HuH-7.5 (cell line): ENCODE measurements around the gene TBATA.

Experiments used
- DNase-seq: peaks from one replicate; pipeline ENCODE4 v3.0.0; 2011; ENCODE audit warnings: low spot score

Gene TBATA

DNA sequence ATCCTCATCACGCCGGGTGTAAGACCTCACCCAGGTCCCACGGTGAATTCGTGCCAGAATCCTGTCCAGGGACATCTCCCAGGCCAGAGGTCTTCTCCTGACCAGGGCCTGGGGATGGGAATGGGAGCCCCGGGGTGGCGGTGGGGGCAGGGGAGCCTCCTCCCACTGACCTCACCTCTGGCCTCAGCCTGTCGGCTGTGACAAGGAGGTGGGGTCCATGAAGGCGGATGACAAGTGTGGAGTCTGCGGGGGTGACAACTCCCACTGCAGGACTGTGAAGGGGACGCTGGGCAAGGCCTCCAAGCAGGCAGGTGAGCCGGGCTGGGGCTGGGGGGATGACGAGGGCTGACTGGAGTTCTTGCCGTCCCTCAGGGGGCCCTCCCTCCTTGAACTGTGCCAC lies 41.3 kb downstream of the TBATA start:
- DNase-seq: no peak

DNA sequence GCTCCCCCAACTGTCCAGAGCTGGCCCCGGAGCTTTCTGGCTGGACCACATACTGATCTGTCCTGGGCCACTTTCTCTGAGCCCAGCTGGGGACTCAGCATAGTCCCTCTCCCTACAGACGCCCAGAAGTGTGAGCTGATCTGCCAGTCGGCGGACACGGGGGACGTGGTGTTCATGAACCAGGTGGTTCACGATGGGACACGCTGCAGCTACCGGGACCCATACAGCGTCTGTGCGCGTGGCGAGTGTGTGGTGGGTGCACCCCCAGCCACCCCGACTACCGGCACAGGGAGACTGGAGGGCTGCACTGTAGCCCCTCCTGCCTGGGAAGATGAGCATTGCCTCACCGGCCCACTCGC lies 41.8 kb downstream of the TBATA start:
- DNase-seq: no peak

DNA sequence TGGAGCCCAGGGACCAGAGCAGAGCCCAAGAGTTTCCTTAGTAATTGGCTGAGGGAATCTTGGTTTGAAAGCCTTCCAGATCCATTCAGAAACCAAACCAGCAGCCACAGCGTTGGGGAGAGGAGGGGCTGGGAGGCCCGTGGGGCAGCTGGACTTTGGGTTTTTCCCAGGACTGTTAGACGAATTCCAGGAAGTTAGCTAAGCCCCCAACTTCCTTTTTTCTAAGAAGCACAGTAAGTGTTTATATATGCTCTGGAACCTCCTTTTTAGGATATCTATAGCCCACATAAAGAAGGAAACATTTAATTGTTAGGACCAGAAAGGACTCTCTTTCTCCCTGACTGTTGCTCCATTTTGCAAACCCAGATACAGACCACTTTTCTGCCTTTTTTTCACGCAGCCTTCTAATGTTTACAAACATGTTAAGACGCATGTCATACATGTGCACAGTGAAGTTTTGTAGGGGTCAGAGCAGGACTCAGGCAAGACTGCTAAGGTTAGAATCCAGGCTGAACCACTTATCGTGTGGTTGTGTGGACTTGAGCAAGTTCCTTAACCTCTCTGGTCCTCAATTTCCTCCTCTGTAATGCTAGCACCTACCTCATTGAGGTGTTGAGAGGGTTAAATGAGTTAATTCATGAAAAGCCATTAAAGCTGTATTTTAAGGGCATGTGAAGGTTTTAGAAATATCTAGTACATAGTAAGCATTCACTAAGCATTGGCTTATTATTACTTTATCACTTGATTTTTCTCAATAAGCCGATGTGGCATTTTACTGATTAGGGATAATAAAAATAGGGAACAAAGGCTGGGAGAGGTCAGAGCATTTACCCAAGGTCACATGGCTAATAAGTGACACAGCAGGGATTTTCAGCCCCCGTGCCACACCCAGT lies 42.4 kb downstream of the TBATA start:
- DNase-seq: no peak

DNA sequence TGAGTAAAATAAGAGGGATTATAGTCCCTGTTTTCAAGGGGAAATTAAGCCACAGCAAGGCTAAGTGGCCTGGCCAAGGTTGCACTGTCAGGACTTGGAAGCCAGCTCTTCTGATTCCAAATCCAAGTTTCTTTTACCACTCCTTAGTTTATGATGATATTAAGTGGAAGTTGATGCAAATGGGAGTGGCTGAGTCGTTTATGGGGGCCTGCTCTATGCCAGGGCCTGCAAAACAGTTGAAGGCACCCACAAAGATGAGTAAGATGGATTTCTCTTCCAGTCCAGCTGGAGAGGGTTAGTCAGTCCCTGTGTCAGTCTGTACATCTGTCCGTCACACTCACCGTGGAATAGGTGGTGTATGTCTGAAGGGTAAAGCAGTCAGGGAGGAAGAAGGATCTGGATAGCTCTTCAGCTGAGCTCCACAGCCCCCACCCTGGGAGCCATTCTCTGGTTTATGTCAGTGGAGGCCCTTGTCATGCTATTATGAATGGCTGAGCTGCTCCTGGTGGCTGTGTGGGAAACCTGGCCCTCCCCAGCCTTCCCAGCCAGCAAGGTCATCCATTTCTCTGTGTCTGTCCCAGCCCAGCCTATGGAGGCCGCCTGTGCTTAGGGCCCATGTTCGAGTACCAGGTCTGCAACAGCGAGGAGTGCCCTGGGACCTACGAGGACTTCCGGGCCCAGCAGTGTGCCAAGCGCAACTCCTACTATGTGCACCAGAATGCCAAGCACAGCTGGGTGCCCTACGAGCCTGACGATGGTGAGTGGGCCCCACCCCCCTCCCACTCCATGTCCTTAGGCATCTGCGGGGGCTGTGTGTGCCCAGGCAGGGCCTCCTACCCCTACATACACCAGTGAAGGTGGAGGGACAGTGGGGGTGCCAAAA lies 44.5 kb downstream of the TBATA start:
- no peak for DNase-seq

DNA sequence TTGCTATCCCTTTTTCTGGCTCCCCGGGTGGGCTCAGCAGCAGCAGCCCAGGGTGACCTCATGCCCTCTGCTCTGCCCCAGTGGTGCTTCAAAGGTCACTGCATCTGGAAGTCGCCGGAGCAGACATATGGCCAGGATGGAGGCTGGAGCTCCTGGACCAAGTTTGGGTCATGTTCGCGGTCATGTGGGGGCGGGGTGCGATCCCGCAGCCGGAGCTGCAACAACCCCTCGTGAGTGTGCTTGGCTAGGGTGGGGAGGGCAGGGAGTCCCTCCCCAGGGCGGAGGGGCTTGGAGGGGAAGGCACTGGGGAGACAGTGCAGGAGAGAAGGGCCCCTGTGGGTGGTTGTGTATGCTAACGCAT lies 46.4 kb downstream of the TBATA start:
- DNase-seq: no peak

DNA sequence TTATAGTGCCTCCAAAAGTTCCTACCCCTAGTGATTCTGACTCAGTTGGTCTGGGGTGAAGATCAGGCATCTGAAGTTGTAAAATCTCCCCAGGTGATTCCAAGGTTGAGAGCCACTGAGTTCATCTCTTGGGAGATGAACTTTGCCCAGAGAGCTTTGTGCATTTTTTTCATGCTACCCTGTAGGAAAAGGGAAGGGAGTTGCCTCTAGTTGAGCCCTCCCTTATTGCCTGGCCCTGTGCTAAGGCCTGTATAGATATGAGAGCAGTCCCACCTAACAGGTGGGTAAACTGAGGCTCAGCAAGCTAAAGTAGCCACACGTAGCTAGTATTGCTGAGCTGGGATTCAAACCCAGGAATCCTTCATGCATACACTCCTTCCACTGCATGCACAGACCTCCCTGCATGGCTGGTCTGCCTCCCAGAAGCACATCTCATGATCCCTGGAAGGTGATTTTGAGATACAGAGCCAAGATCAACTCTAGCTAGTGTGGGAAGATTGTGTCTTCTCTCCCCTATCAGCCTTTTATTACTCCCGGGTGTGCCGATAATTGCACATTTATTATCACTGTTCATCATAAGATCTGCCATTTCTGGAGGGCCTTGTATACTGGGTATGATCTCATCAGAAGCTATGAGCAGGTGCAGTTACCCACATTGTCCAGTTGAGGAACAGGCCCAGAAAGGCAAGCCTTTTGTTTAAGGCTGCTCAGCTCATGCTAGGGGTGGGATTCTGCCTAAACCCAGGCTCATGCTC lies 47.0 kb downstream of the TBATA start:
- no peak for DNase-seq

DNA sequence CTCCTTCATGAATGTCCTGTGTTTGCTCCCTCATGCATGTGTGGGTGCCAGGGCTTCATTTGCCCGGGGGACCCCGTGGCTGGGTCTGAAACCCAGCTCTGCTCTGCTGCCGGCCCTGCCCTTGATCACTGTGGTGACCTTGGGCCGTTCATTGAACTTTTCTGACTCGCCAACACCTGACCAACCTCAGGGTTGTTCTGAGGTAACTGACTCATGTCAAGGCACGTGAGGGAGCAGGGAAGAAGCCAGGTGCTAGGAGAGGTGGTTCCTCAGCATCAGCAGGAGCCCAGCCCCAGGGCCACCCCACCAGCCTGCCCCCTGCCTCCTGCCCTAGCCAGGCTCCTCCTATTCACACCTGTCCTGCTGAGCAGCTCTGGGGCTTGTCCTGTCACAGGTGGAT lies 47.9 kb downstream of the TBATA start:
- DNase-seq: no peak

DNA sequence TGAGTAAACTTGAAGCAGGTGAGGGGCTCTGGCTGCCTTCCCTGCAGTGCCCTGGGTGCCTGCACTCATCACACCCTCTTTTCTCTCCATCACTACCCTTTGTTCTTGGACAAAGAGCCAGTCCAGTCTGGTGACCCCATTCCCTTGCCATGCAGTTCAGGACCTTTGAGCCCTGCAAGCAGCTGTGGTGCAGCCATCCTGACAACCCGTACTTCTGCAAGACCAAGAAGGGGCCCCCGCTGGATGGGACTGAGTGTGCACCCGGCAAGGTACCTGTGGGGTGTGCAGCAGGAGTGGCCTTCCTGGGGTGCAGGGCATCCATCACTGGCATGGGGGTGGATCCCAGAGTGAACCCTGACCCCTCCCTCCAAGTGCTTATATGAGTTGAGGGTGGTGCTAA lies 48.7 kb downstream of the TBATA start:
- DNase-seq: no peak

DNA sequence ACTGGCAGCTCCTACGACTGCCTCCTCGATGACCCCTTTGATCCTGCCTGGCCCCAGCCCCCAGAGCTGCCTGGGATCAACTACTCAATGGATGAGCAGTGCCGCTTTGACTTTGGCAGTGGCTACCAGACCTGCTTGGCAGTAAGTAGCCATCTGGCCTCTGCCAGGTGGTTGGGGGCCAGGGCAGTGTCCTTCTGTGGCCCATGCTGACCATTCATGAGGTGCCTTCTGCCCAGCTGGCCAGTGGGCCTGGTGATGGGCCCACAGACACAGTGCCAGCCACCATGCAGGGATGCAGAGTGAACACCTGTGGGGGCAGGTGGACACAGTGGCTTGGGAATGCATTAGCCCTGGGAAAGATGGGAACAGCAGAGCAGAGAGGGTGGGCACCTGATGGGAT lies 50.0 kb downstream of the TBATA start:
- DNase-seq: no peak

DNA sequence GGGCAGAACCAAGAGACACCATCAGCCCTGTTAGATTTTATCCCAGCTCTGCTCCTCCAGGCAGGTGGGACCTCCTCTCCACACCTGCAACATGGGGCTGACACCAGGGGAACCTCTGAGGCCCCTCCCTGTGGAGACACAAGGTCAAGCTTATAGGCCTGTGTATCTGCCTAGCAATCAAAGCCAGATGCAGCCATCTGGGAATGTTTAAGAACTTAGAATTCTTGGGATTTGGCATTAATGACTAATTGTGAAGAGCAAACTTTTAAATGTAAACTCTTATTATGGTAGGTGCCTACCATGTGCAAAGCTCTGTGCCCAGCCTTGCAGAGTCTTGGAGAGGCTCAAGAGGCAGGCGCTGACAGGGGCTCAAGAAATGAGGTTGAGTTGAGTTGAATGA lies 52.1 kb downstream of the TBATA start:
- DNase-seq: no peak

DNA sequence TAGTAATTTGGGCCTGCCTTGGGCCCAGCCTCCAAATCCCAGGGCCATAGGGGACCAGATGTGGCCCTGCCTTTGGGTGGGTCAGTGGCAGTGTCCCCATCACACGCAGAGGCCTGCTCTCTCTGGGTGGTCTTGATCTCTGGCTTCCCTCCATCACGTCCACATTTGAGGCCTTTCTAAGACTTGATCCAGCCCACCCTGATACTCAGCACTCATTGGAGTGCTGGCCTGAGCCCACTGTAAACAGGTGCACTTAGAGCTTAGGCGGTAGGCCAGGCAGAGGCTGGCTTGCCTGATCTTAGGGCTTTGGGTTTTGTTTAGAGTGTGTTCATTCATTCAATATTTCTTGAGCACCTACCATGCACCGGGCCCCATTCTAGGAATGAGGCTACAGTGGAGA lies 52.6 kb downstream of the TBATA start:
- DNase-seq: no peak

DNA sequence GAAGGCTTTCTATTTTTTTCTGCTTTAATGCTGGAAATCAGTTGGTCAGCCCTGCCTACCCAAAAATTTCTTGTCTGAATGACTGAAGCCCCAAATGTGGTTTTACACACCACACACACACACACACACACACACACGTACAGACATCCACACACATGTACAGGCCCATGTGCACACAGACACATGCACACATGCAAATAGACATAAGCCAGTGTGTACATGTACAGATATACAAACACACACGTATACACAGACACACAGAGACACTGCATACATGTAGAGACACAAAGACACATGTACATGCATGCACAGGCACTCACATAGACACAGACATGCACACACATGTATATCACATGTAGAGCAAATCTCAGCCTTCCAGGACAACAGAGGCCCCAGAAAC lies 54.2 kb downstream of the TBATA start:
- DNase-seq: no peak

DNA sequence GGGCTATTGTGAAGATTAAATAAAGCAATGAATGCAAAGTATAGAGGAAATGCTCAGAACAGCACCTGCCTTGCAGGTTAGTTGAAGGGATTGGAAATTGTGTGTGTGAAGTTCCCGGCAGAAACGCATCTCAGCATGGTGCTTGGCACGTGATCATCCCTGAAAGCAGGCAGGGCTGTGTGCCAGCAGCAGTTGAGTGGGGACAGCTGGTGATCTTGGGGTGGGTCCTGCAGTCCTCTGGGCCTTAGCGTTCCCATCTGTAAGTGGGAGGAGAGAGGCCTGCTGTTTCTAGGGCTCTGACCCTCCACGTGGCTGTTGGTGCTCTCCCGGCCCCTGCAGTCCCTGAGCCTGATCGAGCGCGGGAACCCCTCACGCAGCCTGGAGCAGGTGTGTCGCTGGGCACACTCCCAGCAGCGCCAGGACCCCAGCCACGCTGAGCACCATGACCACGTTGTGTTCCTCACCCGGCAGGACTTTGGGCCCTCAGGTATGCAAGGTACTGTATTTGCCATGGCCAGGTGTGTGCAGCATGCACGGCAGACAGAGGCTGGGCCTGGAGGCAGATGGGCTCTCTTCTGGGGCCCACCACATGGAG lies 55.3 kb downstream of the TBATA start:
- DNase-seq: no peak

DNA sequence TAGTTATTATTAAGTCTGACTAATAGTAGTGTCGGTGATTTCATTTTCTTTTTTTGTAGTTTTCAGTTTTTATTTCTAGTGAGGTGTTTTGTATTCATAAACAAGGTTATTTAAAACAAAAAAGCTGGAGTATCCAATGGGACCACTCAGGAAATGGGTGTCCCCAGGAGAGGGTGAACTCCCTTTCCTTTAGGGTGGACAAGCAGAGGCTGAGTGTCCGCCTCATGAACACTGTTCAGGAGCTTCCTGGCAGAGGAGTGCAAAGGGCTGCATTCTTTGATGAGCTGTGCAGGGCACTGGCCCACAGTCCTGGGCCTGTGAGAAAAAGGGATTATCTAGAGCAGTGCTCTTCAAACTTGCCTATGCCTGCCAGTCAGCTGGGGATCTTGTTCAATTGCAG lies 56.8 kb downstream of the TBATA start:
- DNase-seq: no peak

DNA sequence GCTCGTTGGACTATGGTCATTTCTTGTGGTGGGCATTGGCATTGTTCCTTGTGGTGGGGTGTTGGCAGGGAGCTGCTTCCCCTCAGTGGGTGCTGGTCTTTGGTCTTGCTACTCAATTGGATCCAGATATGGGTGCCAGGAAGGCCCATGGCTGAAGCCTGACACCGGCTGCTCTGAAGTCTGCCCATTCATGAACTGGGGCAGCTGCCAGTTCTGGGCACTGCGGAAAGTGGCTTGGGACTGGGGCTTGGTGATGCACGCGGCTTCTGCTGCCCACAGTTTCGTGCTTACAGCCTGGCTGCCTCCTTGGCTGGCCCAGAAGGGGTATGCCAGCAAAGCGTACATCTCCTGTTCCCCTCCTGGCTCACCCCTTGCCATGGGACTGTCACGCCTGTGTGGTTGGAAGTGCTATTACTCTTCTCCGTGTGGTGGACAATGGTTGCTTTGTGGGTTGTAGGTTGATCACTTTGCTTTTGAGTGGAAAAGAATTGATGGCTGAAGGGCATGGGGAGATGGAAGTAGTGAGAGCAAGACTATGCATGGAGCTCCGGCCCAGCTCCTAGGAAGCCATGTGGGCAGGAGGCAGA lies 58.2 kb downstream of the TBATA start:
- DNase-seq: no peak

DNA sequence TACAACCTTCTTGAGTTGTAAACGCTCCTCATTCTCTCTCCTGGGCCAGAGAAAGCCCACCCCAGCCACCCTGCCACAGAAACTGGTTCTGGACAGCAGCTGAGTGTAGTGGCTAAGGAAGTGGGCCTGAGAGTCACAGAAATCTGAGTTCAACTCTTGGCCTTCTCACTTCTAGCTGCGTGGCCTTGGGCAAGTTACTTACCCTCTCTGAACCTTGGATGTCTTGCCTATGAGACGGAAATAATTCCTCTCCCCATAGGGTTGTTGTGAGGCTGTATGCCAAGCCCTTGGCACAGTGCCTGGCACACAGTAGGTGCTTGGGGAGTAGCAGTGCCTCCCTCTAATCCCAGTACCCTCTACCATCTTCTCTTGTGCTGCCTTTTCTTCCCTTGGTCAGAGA lies 61.4 kb downstream of the TBATA start:
- DNase-seq: no peak

DNA sequence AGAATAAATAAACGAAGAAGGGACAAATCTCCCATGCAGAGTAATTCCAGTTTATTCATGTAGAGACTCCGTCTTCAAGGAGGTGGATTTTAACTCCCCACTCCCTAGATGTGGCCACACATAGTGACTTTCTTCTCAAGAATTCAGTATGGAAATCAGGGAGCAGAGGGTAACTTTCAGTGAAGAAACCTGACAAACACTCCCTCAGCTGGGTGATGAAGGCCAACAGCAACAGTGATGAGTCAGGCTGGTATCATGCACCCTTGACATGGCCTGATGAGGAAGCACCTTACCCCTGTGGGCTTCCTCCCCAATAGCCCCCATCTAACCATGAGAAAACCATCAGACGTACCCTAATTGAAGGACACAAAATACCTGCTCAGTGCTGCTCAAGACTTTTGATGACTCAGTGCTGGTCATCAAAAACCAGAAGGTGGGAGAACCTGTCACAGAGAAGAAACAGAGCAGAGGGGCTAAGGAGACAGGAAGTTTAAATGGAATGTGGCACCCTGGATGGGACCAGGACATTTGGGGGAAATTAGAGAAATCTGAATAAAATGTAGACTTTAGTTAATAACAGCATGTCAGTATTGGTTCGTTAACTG lies 62.3 kb downstream of the TBATA start:
- DNase-seq: no peak
